ENCODE measurements around the gene DMC1. TPM values are rescaled to one million over a fixed set of nuclear protein-coding genes. Genes with fewer than 3 reads are reported as not detected.

DMC1 gene
- total and polyA plus RNA-seq, 7 donors, result 0.68 to 43.3 (median 3.8) TPM; not detected in 1

DNA sequence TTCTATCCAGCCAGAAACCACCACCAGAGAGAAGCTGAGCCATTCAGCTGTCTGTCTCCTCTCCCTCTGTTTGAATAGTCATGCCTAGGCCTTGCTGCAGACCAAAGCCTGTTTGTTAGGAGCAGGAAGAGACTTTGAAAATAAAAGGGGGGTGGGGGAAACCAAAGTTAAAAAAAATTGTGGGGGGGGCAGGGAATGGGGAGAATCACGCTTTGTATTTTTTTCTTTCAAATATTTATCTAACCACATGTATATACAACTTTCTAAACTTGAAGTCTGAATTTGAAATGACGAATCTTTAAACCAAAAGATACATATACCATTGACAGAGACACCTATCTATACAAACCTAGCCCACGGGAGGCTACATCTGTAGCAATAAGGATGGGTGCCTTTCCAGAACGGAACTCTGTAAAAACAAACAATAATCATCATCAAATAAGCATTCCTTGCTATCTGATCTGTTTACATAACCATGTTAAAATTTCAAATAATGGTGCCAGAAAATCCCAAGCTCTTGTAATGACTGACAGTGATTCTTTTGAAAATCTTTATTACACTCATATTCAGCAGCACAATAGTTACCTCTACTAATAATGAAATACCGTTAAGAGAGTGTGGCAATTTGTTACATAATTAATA lies 78.2 kb downstream of the DMC1 start:
- Histone ChIP-seq H3K27ac (peak overlapping the region; percentile 59 to 78 (median 69)), H3K9me3 (no peaks in the 10 kb centered on the region), H3K36me3 (peaks cover 64 to 100% (median 92%) of the 10 kb centered on the region in 4 donors), H3K4me1 (peaks cover 0 to 23% (median 19%) of the 10 kb centered on the region in 4 donors), H3K27me3 (no peaks in the 10 kb centered on the region), H3K4me3 (no peak overlapping the region)
- intact Hi-C loops (cut with DNase I), result no loop called here
- TF ChIP-seq, protein P1, sequence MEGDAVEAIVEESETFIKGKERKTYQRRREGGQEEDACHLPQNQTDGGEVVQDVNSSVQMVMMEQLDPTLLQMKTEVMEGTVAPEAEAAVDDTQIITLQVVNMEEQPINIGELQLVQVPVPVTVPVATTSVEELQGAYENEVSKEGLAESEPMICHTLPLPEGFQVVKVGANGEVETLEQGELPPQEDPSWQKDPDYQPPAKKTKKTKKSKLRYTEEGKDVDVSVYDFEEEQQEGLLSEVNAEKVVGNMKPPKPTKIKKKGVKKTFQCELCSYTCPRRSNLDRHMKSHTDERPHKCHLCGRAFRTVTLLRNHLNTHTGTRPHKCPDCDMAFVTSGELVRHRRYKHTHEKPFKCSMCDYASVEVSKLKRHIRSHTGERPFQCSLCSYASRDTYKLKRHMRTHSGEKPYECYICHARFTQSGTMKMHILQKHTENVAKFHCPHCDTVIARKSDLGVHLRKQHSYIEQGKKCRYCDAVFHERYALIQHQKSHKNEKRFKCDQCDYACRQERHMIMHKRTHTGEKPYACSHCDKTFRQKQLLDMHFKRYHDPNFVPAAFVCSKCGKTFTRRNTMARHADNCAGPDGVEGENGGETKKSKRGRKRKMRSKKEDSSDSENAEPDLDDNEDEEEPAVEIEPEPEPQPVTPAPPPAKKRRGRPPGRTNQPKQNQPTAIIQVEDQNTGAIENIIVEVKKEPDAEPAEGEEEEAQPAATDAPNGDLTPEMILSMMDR (IDR thresholded peaks at IDR 0.05), result no peak
- TF ChIP-seq POLR2AphosphoS5 (IDR thresholded peaks at IDR 0.05), result no peak
- no peak for TF ChIP-seq EP300 (IDR thresholded peaks at IDR 0.05)
- no peak for TF ChIP-seq POLR2A (IDR thresholded peaks at IDR 0.05)
- DNase-seq, result no peak
- 54 to 70% methylated on average over 5 of the region's 5 CpGs for WGBS, 2 donors

DNA sequence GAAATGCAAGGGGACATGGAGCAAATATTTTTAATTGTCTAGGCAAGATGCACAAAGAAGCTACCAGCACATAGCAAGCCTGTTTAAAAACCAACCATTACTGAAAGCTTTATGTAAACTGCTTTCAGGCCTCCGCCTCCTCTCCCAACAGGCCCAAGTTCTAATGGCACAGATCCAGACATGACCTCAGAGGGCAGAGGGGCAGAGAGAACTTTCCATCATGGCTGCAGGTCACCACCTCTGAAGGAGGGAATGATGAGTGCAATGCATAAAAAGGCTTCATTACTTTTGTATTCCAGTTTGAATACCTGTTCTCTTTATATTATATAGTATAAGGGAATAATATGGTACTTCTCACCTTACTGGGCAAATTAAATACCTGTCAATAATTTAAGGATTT lies 79.1 kb downstream of the DMC1 start:
- Histone ChIP-seq H3K9me3 (no peaks in the 10 kb centered on the region), H3K36me3 (peaks cover 59 to 100% (median 92%) of the 10 kb centered on the region in 4 donors), H3K27me3 (no peaks in the 10 kb centered on the region), H3K27ac (peak overlapping the region; percentile 59 to 78 (median 69)), H3K4me3 (no peak overlapping the region), H3K4me1 (peaks cover 0 to 23% (median 19%) of the 10 kb centered on the region in 4 donors)
- intact Hi-C loops (cut with DNase I), result no loop called here
- peak; percentile 88 for DNase-seq
- TF ChIP-seq POLR2A (IDR thresholded peaks at IDR 0.05) (no peak), POLR2AphosphoS5 (IDR thresholded peaks at IDR 0.05) (peak in 3 of 4 donors; percentile 32 to 51 (median 43))
- WGBS, 2 donors, result 24 to 49% methylated on average over 1 of the region's 1 CpG

DNA sequence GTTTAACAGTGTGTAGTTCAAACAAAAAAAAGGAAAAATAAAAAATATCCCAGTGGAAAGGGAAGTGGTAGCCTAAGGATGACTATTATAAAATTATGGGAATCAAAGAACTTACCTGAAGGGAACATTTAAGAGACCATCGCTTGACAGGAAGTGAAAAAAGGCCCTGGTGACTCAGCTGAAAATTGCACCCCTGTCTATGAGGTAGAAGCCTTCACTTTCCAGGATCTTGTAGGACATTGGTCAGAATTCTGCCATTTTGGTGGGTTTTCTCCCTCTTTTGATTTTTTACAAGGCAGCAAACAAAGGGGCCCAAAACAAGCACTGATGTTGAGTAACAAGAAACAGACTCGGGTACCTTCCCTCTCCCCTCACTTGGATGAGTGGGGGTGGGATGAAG lies 79.5 kb downstream of the DMC1 start:
- Histone ChIP-seq H3K4me3 (no peak overlapping the region), H3K27me3 (no peaks in the 10 kb centered on the region), H3K4me1 (peaks cover 0 to 23% (median 19%) of the 10 kb centered on the region in 4 donors), H3K27ac (peak overlapping the region; percentile 59 to 78 (median 69)), H3K9me3 (no peaks in the 10 kb centered on the region), H3K36me3 (peaks cover 61 to 100% (median 93%) of the 10 kb centered on the region in 4 donors)
- WGBS, 2 donors, result 52 to 56% methylated on average over 2 of the region's 2 CpGs
- DNase-seq, result no peak
- TF ChIP-seq, protein P1 (IDR thresholded peaks at IDR 0.05), result no peak
- no peak for TF ChIP-seq POLR2A (IDR thresholded peaks at IDR 0.05)
- intact Hi-C loops (cut with DNase I), result no loop called here

DNA sequence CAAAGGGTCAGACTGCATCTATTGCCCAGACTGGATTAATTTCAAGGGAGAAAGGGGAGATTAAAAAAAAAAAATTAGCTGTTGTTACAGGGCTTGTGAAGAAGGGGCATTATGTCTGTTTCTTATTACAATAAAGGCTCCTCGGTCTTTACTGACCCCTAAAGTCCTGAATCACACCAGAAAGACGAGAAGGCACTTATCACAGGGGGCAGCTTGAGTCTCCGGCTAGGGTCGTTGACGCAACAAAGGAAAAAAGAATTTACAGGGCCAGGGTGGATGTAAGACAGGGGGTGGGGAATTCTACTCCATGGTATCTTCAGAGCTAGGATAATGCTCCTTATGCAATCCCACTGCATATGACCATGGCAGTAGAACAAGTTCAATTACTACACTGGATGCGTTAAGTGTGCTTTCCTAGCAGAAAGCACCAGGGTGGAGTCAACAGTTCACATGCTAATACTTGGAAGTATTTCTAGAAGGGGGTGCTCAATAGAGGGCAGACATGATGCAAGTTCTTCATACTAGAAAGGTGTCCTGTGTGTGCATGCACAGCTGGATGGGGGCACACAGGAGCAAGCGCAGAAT lies 80.3 kb downstream of the DMC1 start:
- Histone ChIP-seq H3K27me3 (no peaks in the 10 kb centered on the region), H3K4me3 (no peak overlapping the region), H3K4me1 (peaks cover 0 to 23% (median 19%) of the 10 kb centered on the region in 4 donors), H3K36me3 (peaks cover 56 to 100% (median 92%) of the 10 kb centered on the region in 4 donors), H3K9me3 (no peaks in the 10 kb centered on the region), H3K27ac (peak overlapping the region; percentile 59 to 78 (median 69))
- DNase-seq, result no peak
- 89 to 90% methylated on average over 7 of the region's 7 CpGs for WGBS, 2 donors
- intact Hi-C loops (cut with DNase I), result no loop called here
- TF ChIP-seq POLR2AphosphoS5 (IDR thresholded peaks at IDR 0.05) (peak in 1 of 4 donors; percentile 34), POLR2A (IDR thresholded peaks at IDR 0.05) (no peak), EP300 (IDR thresholded peaks at IDR 0.05) (no peak)
- TF ChIP-seq, protein P1 (IDR thresholded peaks at IDR 0.05), result no peak

DNA sequence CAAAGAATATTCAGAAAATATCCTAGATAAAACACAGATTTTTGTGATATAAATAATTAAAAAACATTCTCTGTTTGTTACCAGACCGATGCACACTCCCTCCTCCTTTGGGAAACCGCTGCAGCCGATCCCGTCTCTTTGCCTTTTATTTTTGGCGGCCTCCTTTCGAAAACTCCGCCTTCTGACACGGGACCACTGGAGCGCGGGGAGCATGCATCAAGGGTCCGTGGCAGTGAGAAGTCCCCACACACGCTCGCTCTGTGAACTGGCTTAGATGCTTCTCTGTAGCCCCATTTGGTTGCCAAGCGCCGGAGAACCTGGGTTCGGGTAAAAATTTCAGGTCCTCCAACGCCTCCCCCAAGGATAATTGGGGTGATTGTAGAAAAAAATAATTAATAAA lies 80.8 kb downstream of the DMC1 start:
- DNase-seq, result no peak
- Histone ChIP-seq H3K27ac (peak overlapping the region in 1 of 4 donors; percentile 72), H3K4me3 (no peak overlapping the region), H3K9me3 (no peaks in the 10 kb centered on the region), H3K36me3 (peaks cover 51 to 100% (median 92%) of the 10 kb centered on the region in 4 donors), H3K27me3 (no peaks in the 10 kb centered on the region), H3K4me1 (peaks cover 0 to 23% (median 19%) of the 10 kb centered on the region in 4 donors)
- 95 to 96% methylated on average over 17 of the region's 17 CpGs for WGBS, 2 donors
- intact Hi-C loops (cut with DNase I), result no loop called here
- TF ChIP-seq POLR2AphosphoS5 (IDR thresholded peaks at IDR 0.05) (no peak), POLR2A (IDR thresholded peaks at IDR 0.05) (no peak), EP300 (IDR thresholded peaks at IDR 0.05) (no peak)
- TF ChIP-seq, protein P1 (IDR thresholded peaks at IDR 0.05), result no peak
